Measurements from ENCODE around the gene TRIM44.

The TRIM44 gene

GRCh38 chr11:35688023-35688422, 25.4 kb downstream of the TRIM44 start:
- TF ChIP-seq POLR2A (IDR thresholded peaks at IDR 0.05; ENCODE audit: extremely low read depth, insufficient read length) (no peak), MAX (IDR thresholded peaks at IDR 0.05; ENCODE audit: low read depth, low read length) (no peak), MYC (IDR thresholded peaks at IDR 0.05; ENCODE audit: low read depth, low read length) (no peak)
- TF ChIP-seq, protein P1, sequence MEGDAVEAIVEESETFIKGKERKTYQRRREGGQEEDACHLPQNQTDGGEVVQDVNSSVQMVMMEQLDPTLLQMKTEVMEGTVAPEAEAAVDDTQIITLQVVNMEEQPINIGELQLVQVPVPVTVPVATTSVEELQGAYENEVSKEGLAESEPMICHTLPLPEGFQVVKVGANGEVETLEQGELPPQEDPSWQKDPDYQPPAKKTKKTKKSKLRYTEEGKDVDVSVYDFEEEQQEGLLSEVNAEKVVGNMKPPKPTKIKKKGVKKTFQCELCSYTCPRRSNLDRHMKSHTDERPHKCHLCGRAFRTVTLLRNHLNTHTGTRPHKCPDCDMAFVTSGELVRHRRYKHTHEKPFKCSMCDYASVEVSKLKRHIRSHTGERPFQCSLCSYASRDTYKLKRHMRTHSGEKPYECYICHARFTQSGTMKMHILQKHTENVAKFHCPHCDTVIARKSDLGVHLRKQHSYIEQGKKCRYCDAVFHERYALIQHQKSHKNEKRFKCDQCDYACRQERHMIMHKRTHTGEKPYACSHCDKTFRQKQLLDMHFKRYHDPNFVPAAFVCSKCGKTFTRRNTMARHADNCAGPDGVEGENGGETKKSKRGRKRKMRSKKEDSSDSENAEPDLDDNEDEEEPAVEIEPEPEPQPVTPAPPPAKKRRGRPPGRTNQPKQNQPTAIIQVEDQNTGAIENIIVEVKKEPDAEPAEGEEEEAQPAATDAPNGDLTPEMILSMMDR (IDR thresholded peaks at IDR 0.05; ENCODE audit: low read depth, low read length): no peak
- DNase-seq (ENCODE audit: low read depth): no peak
- H3K4me3 ChIP-seq (ENCODE audit: low read depth, low read length): no peak overlapping the region

DNA sequence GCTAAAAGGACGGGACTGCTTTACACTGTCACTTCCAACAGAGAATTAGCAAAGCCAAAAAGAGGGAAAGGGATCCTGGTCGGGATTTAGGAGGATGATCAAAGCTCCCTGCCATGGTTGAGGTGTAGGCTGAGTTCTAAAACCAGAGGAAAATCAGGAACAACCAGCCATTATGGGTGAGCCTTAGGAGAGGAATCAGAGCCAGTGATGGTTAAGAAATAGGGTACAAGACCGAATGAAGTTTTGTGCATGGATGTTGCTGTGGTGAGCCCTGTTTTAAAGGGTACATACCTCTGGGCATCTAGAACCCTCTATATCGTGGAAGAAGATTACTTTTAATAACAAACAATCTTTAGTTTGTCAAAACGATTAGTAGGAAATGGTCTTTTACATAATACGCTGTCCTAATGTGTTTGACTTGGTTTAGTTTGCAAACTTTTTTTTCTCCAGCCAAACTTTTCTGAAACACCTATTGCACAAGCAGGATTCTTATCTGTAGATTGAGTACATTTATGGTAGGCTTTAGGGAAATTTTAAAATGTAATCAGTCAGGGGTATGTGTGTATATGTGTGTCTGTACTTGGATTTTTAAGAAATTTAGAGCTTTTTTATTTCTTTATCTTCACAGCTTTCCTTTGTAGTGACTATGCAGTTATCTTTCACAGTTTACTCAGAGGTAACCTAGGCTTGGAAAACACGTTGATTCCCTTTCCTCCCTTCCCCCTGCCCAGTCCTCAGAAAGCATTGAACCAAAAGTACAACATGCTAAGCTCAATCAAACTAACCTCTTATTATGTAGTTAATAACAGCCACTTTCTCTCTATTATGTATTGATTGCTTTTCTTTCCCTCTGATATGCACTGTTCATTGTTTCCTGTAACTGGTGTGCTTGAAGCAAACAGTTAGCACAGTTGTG, 26.8 kb downstream of the TRIM44 start:
- no peak for DNase-seq (ENCODE audit: low read depth)
- H3K4me3 ChIP-seq (ENCODE audit: low read depth, low read length): no peak overlapping the region
- TF ChIP-seq MYC (IDR thresholded peaks at IDR 0.05; ENCODE audit: low read depth, low read length): no peak
- no peak for TF ChIP-seq POLR2A (IDR thresholded peaks at IDR 0.05; ENCODE audit: extremely low read depth, insufficient read length)
- TF ChIP-seq, protein P1 (IDR thresholded peaks at IDR 0.05; ENCODE audit: low read depth, low read length): no peak
- no peak for TF ChIP-seq MAX (IDR thresholded peaks at IDR 0.05; ENCODE audit: low read depth, low read length)

- no peak for DNase-seq (ENCODE audit: low read depth)
- no peak for TF ChIP-seq POLR2A (IDR thresholded peaks at IDR 0.05; ENCODE audit: extremely low read depth, insufficient read length)
- TF ChIP-seq, protein P1 (IDR thresholded peaks at IDR 0.05; ENCODE audit: low read depth, low read length): no peak
- no peak for TF ChIP-seq MYC (IDR thresholded peaks at IDR 0.05; ENCODE audit: low read depth, low read length)
- no peak for TF ChIP-seq MAX (IDR thresholded peaks at IDR 0.05; ENCODE audit: low read depth, low read length)
- no peak overlapping the region for H3K4me3 ChIP-seq (ENCODE audit: low read depth, low read length)
Measured at GRCh38 chr11:35702126-35702525, 39.6 kb downstream of the TRIM44 start.

DNA sequence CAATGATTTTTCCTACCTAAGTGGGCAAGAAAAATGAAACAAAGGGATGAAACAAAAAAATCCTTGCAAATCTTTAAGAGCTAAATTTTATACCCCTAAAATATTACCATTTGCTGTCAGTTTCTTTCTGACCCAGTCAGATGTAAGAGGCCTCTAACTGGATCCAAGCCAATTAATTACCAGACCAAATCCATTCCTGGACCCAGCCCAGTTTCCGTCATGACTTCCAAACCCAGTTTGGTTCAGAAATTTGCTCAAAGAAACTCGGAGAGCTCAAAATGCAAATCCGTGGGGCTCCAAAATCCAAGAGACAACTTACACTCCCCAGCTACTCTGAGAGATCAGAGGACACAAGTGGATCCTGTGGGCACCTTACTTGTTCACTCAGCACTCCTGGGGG, 46.8 kb downstream of the TRIM44 start:
- H3K4me3 ChIP-seq (ENCODE audit: low read depth, low read length): no peak overlapping the region
- DNase-seq (ENCODE audit: low read depth): no peak
- no peak for TF ChIP-seq MYC (IDR thresholded peaks at IDR 0.05; ENCODE audit: low read depth, low read length)
- no peak for TF ChIP-seq MAX (IDR thresholded peaks at IDR 0.05; ENCODE audit: low read depth, low read length)
- TF ChIP-seq, protein P1 (IDR thresholded peaks at IDR 0.05; ENCODE audit: low read depth, low read length): no peak
- TF ChIP-seq POLR2A (IDR thresholded peaks at IDR 0.05; ENCODE audit: extremely low read depth, insufficient read length): no peak

GRCh38 chr11:35711173-35711910, 48.8 kb downstream of the TRIM44 start:
- H3K4me3 ChIP-seq (ENCODE audit: low read depth, low read length): no peak overlapping the region
- DNase-seq (ENCODE audit: low read depth): no peak
- TF ChIP-seq MAX (IDR thresholded peaks at IDR 0.05; ENCODE audit: low read depth, low read length) (no peak), MYC (IDR thresholded peaks at IDR 0.05; ENCODE audit: low read depth, low read length) (no peak), POLR2A (IDR thresholded peaks at IDR 0.05; ENCODE audit: extremely low read depth, insufficient read length) (no peak)
- TF ChIP-seq, protein P1 (IDR thresholded peaks at IDR 0.05; ENCODE audit: low read depth, low read length): no peak
